ENCODE data around the gene FLOT1.

- TF ChIP-seq POLR2AphosphoS5 (IDR thresholded peaks at IDR 0.05) (peak in 1 of 4 donors; percentile 6), POLR2A (IDR thresholded peaks at IDR 0.05) (no peak), CTCF (IDR thresholded peaks at IDR 0.05) (no peak), EP300 (IDR thresholded peaks at IDR 0.05) (no peak)
Measured at GRCh38 chr6:30759575-30760239, 17.2 kb upstream of the FLOT1 start.
